Measurements from ENCODE around the gene MACROD2.

Gene MACROD2

DNA sequence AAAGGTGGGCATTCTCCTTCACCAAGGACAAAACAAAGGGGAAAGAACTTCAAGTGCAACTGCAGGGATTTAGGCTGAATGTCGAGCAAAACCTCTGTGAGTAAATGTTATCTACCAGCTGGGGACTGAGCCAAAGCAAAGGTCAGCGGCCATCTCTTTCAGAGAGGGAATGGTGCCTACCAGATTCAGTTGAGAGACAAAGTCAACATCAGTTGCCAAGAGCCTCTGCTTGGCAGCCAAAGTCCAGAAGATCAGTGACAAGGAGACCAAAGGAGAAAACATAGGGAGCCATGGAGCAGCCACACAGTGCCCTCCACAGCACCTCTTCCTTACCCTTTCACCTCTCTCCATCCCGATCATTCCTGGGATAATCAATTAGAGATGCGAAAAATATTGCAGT lies 2105.5 kb downstream of the MACROD2 start:
- Histone ChIP-seq H3K9me3 (no peaks in the 10 kb centered on the region), H3K4me3 (ENCODE audit: low read depth, low read length) (no peak overlapping the region), H3K36me3 (no peaks in the 10 kb centered on the region)

More for the DNA sequence above, 2105.5 kb downstream of the MACROD2 start:
- TF ChIP-seq, protein P1, sequence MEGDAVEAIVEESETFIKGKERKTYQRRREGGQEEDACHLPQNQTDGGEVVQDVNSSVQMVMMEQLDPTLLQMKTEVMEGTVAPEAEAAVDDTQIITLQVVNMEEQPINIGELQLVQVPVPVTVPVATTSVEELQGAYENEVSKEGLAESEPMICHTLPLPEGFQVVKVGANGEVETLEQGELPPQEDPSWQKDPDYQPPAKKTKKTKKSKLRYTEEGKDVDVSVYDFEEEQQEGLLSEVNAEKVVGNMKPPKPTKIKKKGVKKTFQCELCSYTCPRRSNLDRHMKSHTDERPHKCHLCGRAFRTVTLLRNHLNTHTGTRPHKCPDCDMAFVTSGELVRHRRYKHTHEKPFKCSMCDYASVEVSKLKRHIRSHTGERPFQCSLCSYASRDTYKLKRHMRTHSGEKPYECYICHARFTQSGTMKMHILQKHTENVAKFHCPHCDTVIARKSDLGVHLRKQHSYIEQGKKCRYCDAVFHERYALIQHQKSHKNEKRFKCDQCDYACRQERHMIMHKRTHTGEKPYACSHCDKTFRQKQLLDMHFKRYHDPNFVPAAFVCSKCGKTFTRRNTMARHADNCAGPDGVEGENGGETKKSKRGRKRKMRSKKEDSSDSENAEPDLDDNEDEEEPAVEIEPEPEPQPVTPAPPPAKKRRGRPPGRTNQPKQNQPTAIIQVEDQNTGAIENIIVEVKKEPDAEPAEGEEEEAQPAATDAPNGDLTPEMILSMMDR (IDR thresholded peaks at IDR 0.05; ENCODE audit: low read depth, low read length) = no peak
- Histone ChIP-seq H3K27me3 (no peaks in the 10 kb centered on the region), H3K4me1 (peaks cover 15% of the 10 kb centered on the region)
- DNase-seq = no peak
